HepG2 (cell line): Measurements from ENCODE around the gene PPP1CA. TPM values are rescaled to one million over a fixed set of nuclear protein-coding genes. Genes with fewer than 3 reads are reported as not detected.

ENCODE experiments used
- ARHGAP35 ChIP-seq: sonication (generic); formaldehyde crosslinking; IDR thresholded peaks from 2 replicates; pipeline ENCODE4 v1.9.0; 2022; ENCODE audit warnings: mild to moderate bottlenecking, inconsistent platforms, moderate library complexity, missing genetic modification reagents, borderline replicate concordance
- CREB1 ChIP-seq, 2 experiments: fragments of 450-650 bp in 1 of 2; IDR thresholded peaks; 2 replicates each; pipeline ENCODE4 v1.6.1; 2016 to 2017; ENCODE audit warnings: control low read depth in 1 of 2, mild to moderate bottlenecking in 1 of 2, missing compliant biosample characterization in 1 of 2, missing genetic modification characterization in 1 of 2
- DMAP1 ChIP-seq: IDR thresholded peaks from 2 replicates; pipeline ENCODE4 v1.6.1; 2016
- FOSL1 ChIP-seq: sonication (generic); formaldehyde crosslinking; IDR thresholded peaks from 2 replicates; pipeline ENCODE4 v1.9.0; 2021; ENCODE audit warnings: missing genetic modification reagents, borderline replicate concordance
- KLF6 ChIP-seq: IDR thresholded peaks from 2 replicates; pipeline ENCODE4 v1.8.0; 2016; ENCODE audit warnings: missing biosample characterization, missing genetic modification reagents
- LCORL ChIP-seq, 2 experiments: fragments of 450-650 bp in 1 of 2; sonication (generic) in 1 of 2; formaldehyde crosslinking in 1 of 2; IDR thresholded peaks; 2 replicates each; pipeline versions ENCODE4 v1.5.0 to v1.6.1; 2017 to 2020; ENCODE audit warnings: antibody characterized with exemption in 1 of 2, missing genetic modification reagents in 1 of 2
- ONECUT2 ChIP-seq: sonication (generic); formaldehyde crosslinking; IDR thresholded peaks from 2 replicates; pipeline ENCODE4 v1.4.0; 2020; ENCODE audit warnings: missing genetic modification reagents
- SAFB2 ChIP-seq: sonication (generic); formaldehyde crosslinking; IDR thresholded peaks from 2 replicates; pipeline ENCODE4 v1.5.1; 2020; ENCODE audit warnings: missing genetic modification reagents, low read depth, mild to moderate bottlenecking, borderline replicate concordance
- SAP130 ChIP-seq: IDR thresholded peaks from 2 replicates; pipeline ENCODE4 v1.6.1; 2016; ENCODE audit warnings: low read depth
- SMC3 ChIP-seq: IDR thresholded peaks from 2 replicates; pipeline ENCODE4 v1.6.1; 2011; ENCODE audit warnings: low read length, improper control_type of control experiment
- TMF1 ChIP-seq: sonication (generic); formaldehyde crosslinking; IDR thresholded peaks from 2 replicates; pipeline ENCODE4 v1.8.1; 2022; ENCODE audit warnings: low read depth, missing genetic modification reagents
- UBTF ChIP-seq: sonication (generic); formaldehyde crosslinking; IDR thresholded peaks from 2 replicates; pipeline ENCODE4 v1.4.0; 2020; ENCODE audit warnings: mild to moderate bottlenecking, missing genetic modification reagents
- ZNF224 ChIP-seq: sonication (generic); formaldehyde crosslinking; IDR thresholded peaks from 2 replicates; pipeline ENCODE4 v1.5.0; 2020; ENCODE audit warnings: mild to moderate bottlenecking, missing genetic modification reagents
- ZNF430 ChIP-seq: sonication (generic); formaldehyde crosslinking; IDR thresholded peaks from 2 replicates; pipeline ENCODE4 v1.9.0; 2021; ENCODE audit warnings: mild to moderate bottlenecking, missing genetic modification reagents
- ZNF678 ChIP-seq: sonication (generic); formaldehyde crosslinking; IDR thresholded peaks from 2 replicates; pipeline ENCODE4 v1.4.0; 2020; ENCODE audit warnings: mild to moderate bottlenecking, missing genetic modification reagents
- ZNF75D ChIP-seq: sonication (generic); formaldehyde crosslinking; IDR thresholded peaks from 2 replicates; pipeline ENCODE4 v1.8.1; 2023; ENCODE audit warnings: missing genetic modification reagents, mild to moderate bottlenecking, borderline replicate concordance
- polyA plus RNA-seq, 8 experiments: library from polyadenylated mRNA; depleted of rRNA in 3 of 8; stranded (reverse) in 7 of 8; unstranded in 1 of 8; fragments of >200 nt; fragmentation: Illumina TruSeq in 4 of 8; extraction: Trizol in 4 of 8; gene quantifications; 2 replicates each; pipeline versions ENCODE4 v1.2.1 to v1.2.3, GENCODE V29; 2011 to 2016; ENCODE audit warnings: low read depth in 4 of 8, missing spikeins in 1 of 8, mixed read lengths in 1 of 8; ENCODE audit not compliant: insufficient read depth in 1 of 8
- total RNA-seq, 5 experiments: library from RNA; depleted of rRNA; stranded (reverse); fragments of >200 nt; fragmentation: Illumina TruSeq; extraction: Trizol; gene quantifications; 2 replicates each; pipeline ENCODE4 v1.2.3, GENCODE V29; 2016; ENCODE audit warnings: low read depth in 1 of 5
- TF ChIP-seq, protein P1 (sequence below): IDR thresholded peaks from 2 replicates; pipeline ENCODE4 v1.6.1; 2016
- TF ChIP-seq, protein P2 (sequence below): sonication (generic); formaldehyde crosslinking; IDR thresholded peaks from 2 replicates; pipeline ENCODE4 v1.4.0; 2020; ENCODE audit warnings: missing genetic modification reagents
- TF ChIP-seq, protein P3 (sequence below): sonication (generic); formaldehyde crosslinking; IDR thresholded peaks from 2 replicates; pipeline ENCODE4 v1.4.0; 2020; ENCODE audit warnings: missing genetic modification reagents, borderline replicate concordance
- TF ChIP-seq, protein P4 (sequence below): sonication (generic); formaldehyde crosslinking; conservative IDR thresholded peaks from 2 replicates; pipeline ENCODE4 v1.8.0; 2022; ENCODE audit warnings: low read depth, missing genetic modification reagents

The PPP1CA gene
- total and polyA plus RNA-seq, 2 of the 13 experiments (the other 11 are each of a cell fraction or from before 2014, with no cell fraction given) = 149 to 170 TPM

DNA sequence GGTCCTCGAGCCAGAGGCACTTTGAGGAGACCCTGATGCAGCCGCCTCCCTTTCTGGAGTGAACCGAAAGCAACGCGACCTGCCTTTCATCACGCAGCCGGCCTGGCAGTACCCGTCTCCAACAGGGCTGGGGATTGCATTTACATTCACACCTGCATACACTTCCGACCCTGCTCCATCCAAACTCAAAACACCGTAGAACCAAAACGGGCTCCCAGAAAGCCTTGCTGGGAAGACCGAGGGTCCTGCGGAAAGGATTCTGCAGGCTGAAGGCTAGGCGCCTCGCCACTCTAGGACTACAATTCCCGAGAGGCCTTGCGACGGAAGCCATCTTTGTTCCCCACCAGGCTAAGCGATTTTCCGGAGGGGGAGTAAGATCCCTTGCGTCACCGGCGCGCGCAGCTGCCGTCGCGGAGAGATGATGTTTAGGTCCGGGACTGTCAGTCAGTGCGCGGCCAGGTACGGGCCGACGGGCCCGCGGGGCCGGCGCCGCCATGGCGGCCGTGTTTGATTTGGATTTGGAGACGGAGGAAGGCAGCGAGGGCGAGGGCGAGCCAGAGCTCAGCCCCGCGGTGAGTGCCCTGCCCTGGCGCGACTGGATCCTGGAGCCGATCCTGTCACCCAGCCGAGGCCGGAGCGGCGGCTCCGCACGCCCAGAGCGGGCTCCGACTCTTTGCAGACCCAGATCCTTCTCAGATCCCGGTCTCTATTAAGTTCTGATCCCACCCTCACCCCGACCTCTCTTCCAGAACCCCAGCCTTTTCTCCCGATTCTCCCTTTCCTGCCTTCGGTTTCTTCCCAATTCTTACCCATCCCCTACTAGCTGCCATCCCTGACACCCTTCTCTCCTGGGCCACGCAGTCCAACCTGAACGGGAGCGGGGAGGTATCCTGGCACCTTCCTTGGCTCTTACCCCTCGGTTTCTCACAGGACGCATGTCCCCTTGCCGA, 26.7 kb upstream of the PPP1CA start, which contains the start of gene RPS6KB2 (continued):
- TF ChIP-seq ONECUT2 (CRISPR knock-in tag) = peak; percentile 18; the same call in 1 of the 2 replicates
- TF ChIP-seq, protein P1, sequence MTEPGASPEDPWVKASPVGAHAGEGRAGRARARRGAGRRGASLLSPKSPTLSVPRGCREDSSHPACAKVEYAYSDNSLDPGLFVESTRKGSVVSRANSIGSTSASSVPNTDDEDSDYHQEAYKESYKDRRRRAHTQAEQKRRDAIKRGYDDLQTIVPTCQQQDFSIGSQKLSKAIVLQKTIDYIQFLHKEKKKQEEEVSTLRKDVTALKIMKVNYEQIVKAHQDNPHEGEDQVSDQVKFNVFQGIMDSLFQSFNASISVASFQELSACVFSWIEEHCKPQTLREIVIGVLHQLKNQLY (CRISPR knock-in tag) = peak; percentile 58; the same call in 1 of the 2 replicates
- TF ChIP-seq, protein P2, sequence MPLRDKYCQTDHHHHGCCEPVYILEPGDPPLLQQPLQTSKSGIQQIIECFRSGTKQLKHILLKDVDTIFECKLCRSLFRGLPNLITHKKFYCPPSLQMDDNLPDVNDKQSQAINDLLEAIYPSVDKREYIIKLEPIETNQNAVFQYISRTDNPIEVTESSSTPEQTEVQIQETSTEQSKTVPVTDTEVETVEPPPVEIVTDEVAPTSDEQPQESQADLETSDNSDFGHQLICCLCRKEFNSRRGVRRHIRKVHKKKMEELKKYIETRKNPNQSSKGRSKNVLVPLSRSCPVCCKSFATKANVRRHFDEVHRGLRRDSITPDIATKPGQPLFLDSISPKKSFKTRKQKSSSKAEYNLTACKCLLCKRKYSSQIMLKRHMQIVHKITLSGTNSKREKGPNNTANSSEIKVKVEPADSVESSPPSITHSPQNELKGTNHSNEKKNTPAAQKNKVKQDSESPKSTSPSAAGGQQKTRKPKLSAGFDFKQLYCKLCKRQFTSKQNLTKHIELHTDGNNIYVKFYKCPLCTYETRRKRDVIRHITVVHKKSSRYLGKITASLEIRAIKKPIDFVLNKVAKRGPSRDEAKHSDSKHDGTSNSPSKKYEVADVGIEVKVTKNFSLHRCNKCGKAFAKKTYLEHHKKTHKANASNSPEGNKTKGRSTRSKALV = 0 out of 2 replicates have a peak, but pooled peaks have one; percentile 85
- TF ChIP-seq DMAP1 (CRISPR knock-in tag) = peak; percentile 58
- TF ChIP-seq, protein P3, sequence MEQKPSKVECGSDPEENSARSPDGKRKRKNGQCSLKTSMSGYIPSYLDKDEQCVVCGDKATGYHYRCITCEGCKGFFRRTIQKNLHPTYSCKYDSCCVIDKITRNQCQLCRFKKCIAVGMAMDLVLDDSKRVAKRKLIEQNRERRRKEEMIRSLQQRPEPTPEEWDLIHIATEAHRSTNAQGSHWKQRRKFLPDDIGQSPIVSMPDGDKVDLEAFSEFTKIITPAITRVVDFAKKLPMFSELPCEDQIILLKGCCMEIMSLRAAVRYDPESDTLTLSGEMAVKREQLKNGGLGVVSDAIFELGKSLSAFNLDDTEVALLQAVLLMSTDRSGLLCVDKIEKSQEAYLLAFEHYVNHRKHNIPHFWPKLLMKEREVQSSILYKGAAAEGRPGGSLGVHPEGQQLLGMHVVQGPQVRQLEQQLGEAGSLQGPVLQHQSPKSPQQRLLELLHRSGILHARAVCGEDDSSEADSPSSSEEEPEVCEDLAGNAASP (CRISPR knock-in tag) = peak; percentile 58; the same call in 1 of the 2 replicates
- TF ChIP-seq KLF6 (CRISPR knock-in tag) = no peak
- peak; percentile 69; the same call in 1 of the 2 replicates for TF ChIP-seq ZNF224 (CRISPR knock-in tag)
- TF ChIP-seq, protein P4, sequence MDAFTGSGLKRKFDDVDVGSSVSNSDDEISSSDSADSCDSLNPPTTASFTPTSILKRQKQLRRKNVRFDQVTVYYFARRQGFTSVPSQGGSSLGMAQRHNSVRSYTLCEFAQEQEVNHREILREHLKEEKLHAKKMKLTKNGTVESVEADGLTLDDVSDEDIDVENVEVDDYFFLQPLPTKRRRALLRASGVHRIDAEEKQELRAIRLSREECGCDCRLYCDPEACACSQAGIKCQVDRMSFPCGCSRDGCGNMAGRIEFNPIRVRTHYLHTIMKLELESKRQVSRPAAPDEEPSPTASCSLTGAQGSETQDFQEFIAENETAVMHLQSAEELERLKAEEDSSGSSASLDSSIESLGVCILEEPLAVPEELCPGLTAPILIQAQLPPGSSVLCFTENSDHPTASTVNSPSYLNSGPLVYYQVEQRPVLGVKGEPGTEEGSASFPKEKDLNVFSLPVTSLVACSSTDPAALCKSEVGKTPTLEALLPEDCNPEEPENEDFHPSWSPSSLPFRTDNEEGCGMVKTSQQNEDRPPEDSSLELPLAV = no peak
- TF ChIP-seq LCORL (IDR thresholded peaks at IDR 0.05) = no peak
- peak; percentile 59 for TF ChIP-seq LCORL (CRISPR knock-in tag; IDR thresholded peaks at IDR 0.05)
- no peak for TF ChIP-seq ZNF678
- TF ChIP-seq CREB1 (IDR thresholded peaks at IDR 0.05) = peak; percentile 99
- TF ChIP-seq CREB1 (CRISPR knock-in tag; IDR thresholded peaks at IDR 0.05) = peak; percentile 99
- no peak for TF ChIP-seq ZNF430
- TF ChIP-seq SAFB2 (CRISPR knock-in tag) = no peak; the same call in 1 of the 2 replicates
- no peak; the same call in 1 of the 2 replicates for TF ChIP-seq ARHGAP35
- TF ChIP-seq ZNF75D (CRISPR knock-in tag) = no peak
- TF ChIP-seq SAP130 = peak; percentile 97
- peak; percentile 32; the same call in 1 of the 2 replicates for TF ChIP-seq UBTF (CRISPR knock-in tag)
- 0 out of 2 replicates have a peak, but pooled peaks have one; percentile 44 for TF ChIP-seq TMF1 (CRISPR knock-in tag)
- TF ChIP-seq SMC3 = no peak
- peak; percentile 15; the same call in 1 of the 2 replicates for TF ChIP-seq FOSL1 (CRISPR knock-in tag)
